ENCODE results near the gene VWA5B2. TPM values are rescaled to one million over a fixed set of nuclear protein-coding genes. Genes with fewer than 3 reads are reported as not detected.

VWA5B2 gene
- total RNA-seq, 1 experiment from 2014 or later = 2.7 TPM

GRCh38 chr3:184203526-184203925 lies 25.9 kb upstream of the VWA5B2 start:
- no peaks in the 10 kb centered on the region for H3K9me3 ChIP-seq (ENCODE audit: control insufficient read depth, low read depth, low read length)
- H4K20me1 ChIP-seq (ENCODE audit: control insufficient read depth, insufficient read depth, insufficient read length) = no peaks in the 10 kb centered on the region
- H3K27me3 ChIP-seq (ENCODE audit: insufficient read depth, low read length) = no peaks in the 10 kb centered on the region
- no peak overlapping the region for H2AFZ ChIP-seq (ENCODE audit: low read length)
- no CpG with 5 or more reads among the region's 8 CpGs for WGBS (ENCODE audit: extremely low coverage, insufficient read length, low lambda C conversion rate)
- H3K27ac Mint-ChIP-seq = no peak overlapping the region; a peak in 1 of 7 replicates
- no peaks in the 10 kb centered on the region for H3K36me3 Mint-ChIP-seq (ENCODE audit: insufficient read depth in 1 of 3, low read depth in 3 of 3)
- TF ChIP-seq, protein P1, sequence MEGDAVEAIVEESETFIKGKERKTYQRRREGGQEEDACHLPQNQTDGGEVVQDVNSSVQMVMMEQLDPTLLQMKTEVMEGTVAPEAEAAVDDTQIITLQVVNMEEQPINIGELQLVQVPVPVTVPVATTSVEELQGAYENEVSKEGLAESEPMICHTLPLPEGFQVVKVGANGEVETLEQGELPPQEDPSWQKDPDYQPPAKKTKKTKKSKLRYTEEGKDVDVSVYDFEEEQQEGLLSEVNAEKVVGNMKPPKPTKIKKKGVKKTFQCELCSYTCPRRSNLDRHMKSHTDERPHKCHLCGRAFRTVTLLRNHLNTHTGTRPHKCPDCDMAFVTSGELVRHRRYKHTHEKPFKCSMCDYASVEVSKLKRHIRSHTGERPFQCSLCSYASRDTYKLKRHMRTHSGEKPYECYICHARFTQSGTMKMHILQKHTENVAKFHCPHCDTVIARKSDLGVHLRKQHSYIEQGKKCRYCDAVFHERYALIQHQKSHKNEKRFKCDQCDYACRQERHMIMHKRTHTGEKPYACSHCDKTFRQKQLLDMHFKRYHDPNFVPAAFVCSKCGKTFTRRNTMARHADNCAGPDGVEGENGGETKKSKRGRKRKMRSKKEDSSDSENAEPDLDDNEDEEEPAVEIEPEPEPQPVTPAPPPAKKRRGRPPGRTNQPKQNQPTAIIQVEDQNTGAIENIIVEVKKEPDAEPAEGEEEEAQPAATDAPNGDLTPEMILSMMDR (conservative IDR thresholded peaks at IDR 0.05) = no peak
- no peak overlapping the region for H3K4me3 Mint-ChIP-seq
- no peak overlapping the region for H3K56ac ChIP-seq (ENCODE audit: insufficient read length, low read depth, low read length)
- no peak overlapping the region for H2BK20ac ChIP-seq (ENCODE audit: low read depth, low read length, poor library complexity, severe bottlenecking)
- H3T11ph ChIP-seq (ENCODE audit: low read length) = no peak overlapping the region
- H3K79me1 ChIP-seq (ENCODE audit: insufficient read depth, low read depth, low read length, poor library complexity, severe bottlenecking) = no peaks in the 10 kb centered on the region
- H3K23me2 ChIP-seq (ENCODE audit: insufficient read length, low read depth, low read length, poor library complexity, severe bottlenecking) = no peaks in the 10 kb centered on the region
- no peak overlapping the region for H3K23ac ChIP-seq (ENCODE audit: insufficient read length, low read depth, low read length)
- no peaks in the 10 kb centered on the region for H3K9me3 Mint-ChIP-seq
- no peak overlapping the region for H3K4me2 ChIP-seq (ENCODE audit: insufficient read depth, insufficient read length, low read length)
- H3K18ac ChIP-seq (ENCODE audit: insufficient read length, low read depth, low read length) = no peak overlapping the region
- no peak overlapping the region for H2AK5ac ChIP-seq (ENCODE audit: insufficient read length, low read length)
- H3K27ac ChIP-seq (ENCODE audit: insufficient read length, low read depth, low read length) = no peak overlapping the region
- peaks cover 0 to 7% of the 10 kb centered on the region in 2 experiments; a peak in 1 of 4 replicates for H3K4me1 Mint-ChIP-seq
- peaks cover 8% of the 10 kb centered on the region for H3K27me3 Mint-ChIP-seq (ENCODE audit: low read depth)
- H2BK15ac ChIP-seq (ENCODE audit: low read depth, low read length) = no peak overlapping the region
- H3K4me1 ChIP-seq (ENCODE audit: insufficient read depth, low read length) = no peaks in the 10 kb centered on the region
- no peaks in the 10 kb centered on the region for H3K79me2 ChIP-seq (ENCODE audit: insufficient read depth, low read length)
- DNase-seq = no peak
- H2BK5ac ChIP-seq (ENCODE audit: insufficient read length, low read length) = no peak overlapping the region
- no peak overlapping the region for H3K14ac ChIP-seq (ENCODE audit: insufficient read depth, low read length)
- H2BK12ac ChIP-seq (ENCODE audit: insufficient read length, low read depth, low read length) = no peak overlapping the region
- no peak overlapping the region for H3K9ac ChIP-seq (ENCODE audit: extremely low read depth, insufficient read length, low read length)
- no peak overlapping the region for H2BK120ac ChIP-seq (ENCODE audit: low read depth, low read length, poor library complexity, severe bottlenecking)
- no peak overlapping the region for H4K91ac ChIP-seq (ENCODE audit: insufficient read length, low read depth, low read length)
- no peak overlapping the region for H3K4ac ChIP-seq (ENCODE audit: low read depth, low read length)
- H4K8ac ChIP-seq (replicated peaks; ENCODE audit: insufficient read length, low read depth, low read length) = no peak overlapping the region
- no peak overlapping the region for H4K5ac ChIP-seq (ENCODE audit: insufficient read length, low read depth, low read length)
